Neuronal stem cell (in vitro differentiated cells): Measurements from ENCODE around the gene SFMBT2.
"Not testable (repeated sequence)": the region's sequence is repeated elsewhere in the genome, so short reads cannot be mapped to it uniquely, and the experiment has no call there.

Source experiments
- DNase-seq: peaks from one replicate; pipeline ENCODE4 v3.0.0-alpha.2; 2013; ENCODE audit warnings: low spot score
- H2AFZ ChIP-seq: one replicate; pipeline ENCODE4 v1.6.1; 2013; ENCODE audit warnings: mild to moderate bottlenecking, low read length, inconsistent platforms
- H2AK5ac ChIP-seq: 2 replicates; pipeline ENCODE4 v1.6.1; 2013; ENCODE audit warnings: low read depth, mild to moderate bottlenecking, inconsistent platforms, low read length, moderate library complexity, mixed read lengths
- H2BK120ac ChIP-seq: 2 replicates; pipeline ENCODE4 v1.6.1; 2013; ENCODE audit warnings: low read depth, mild to moderate bottlenecking, inconsistent platforms, low read length, moderate library complexity, mixed read lengths
- H2BK12ac ChIP-seq: one replicate; pipeline ENCODE4 v1.6.1; 2013; ENCODE audit warnings: low read length, inconsistent platforms
- H2BK15ac ChIP-seq: 2 replicates; pipeline ENCODE4 v1.6.1; 2013; ENCODE audit warnings: mild to moderate bottlenecking, low read length, inconsistent platforms, mixed read lengths
- H2BK5ac ChIP-seq: one replicate; pipeline ENCODE4 v1.6.1; 2013; ENCODE audit warnings: inconsistent platforms, mild to moderate bottlenecking, low read length, moderate library complexity
- H3K14ac ChIP-seq: one replicate; pipeline ENCODE4 v1.6.1; 2013; ENCODE audit warnings: low read length, inconsistent platforms
- H3K18ac ChIP-seq: 2 replicates; pipeline ENCODE4 v1.6.1; 2013; ENCODE audit warnings: low read length, inconsistent platforms
- H3K23ac ChIP-seq: 2 replicates; pipeline ENCODE4 v1.6.1; 2013; ENCODE audit warnings: low read depth, mild to moderate bottlenecking, mixed read lengths, low read length, inconsistent platforms; ENCODE audit not compliant: poor library complexity
- H3K27ac ChIP-seq: replicated peaks from 3 replicates; pipeline ENCODE4 v1.5.1; 2013; ENCODE audit warnings: low read length, inconsistent platforms
- H3K27me3 ChIP-seq, 3 experiments: 2 replicates each; pipeline ENCODE4 v1.6.1; 2013; ENCODE audit warnings: low read length in 3 of 3, mild to moderate bottlenecking in 2 of 3, inconsistent platforms in 1 of 3, low read depth in 1 of 3, mixed read lengths in 1 of 3, moderate library complexity in 1 of 3; ENCODE audit not compliant: control insufficient read depth in 3 of 3, insufficient read depth in 3 of 3
- H3K36me3 ChIP-seq, 2 donors: replicated peaks in 1 of 2; 2 replicates each; pipeline ENCODE4 v1.6.1; 2013; ENCODE audit warnings: low read length in 2 of 2; ENCODE audit not compliant: control insufficient read depth in 2 of 2, insufficient read depth in 2 of 2
- H3K4ac ChIP-seq: 2 replicates; pipeline ENCODE4 v1.6.1; 2013; ENCODE audit warnings: inconsistent platforms, mild to moderate bottlenecking, low read length, moderate library complexity
- H3K4me1 ChIP-seq, 2 donors: 1 replicate in 1 of 2; 2 replicates in 1 of 2; pipeline ENCODE4 v1.6.1; 2013; ENCODE audit warnings: low read length in 2 of 2, low read depth in 1 of 2; ENCODE audit not compliant: control insufficient read depth in 2 of 2, insufficient read depth in 1 of 2
- H3K4me2 ChIP-seq: one replicate; pipeline ENCODE4 v1.6.1; 2013; ENCODE audit warnings: mild to moderate bottlenecking, low read length, inconsistent platforms; ENCODE audit not compliant: insufficient read depth, poor library complexity, severe bottlenecking
- H3K4me3 ChIP-seq, 2 donors: 2 replicates each; pipeline ENCODE4 v1.5.1; 2013; ENCODE audit warnings: low read length in 2 of 2, mild to moderate bottlenecking in 2 of 2, inconsistent platforms in 1 of 2, moderate library complexity in 1 of 2
- H3K79me1 ChIP-seq: one replicate; pipeline ENCODE4 v1.6.1; 2013; ENCODE audit warnings: low read depth, mild to moderate bottlenecking, inconsistent platforms, low read length, moderate library complexity
- H3K9ac ChIP-seq: one replicate; pipeline ENCODE4 v1.6.1; 2013; ENCODE audit warnings: mild to moderate bottlenecking, low read depth, low read length, inconsistent platforms; ENCODE audit not compliant: poor library complexity
- H3K9me3 ChIP-seq, 2 donors: replicated peaks in 1 of 2; 2 replicates each; pipeline versions ENCODE3 to v1.6.1; 2013; ENCODE audit warnings: low read length in 2 of 2, mild to moderate bottlenecking in 2 of 2, inconsistent platforms in 1 of 2, low read depth in 1 of 2, mixed read lengths in 1 of 2, moderate library complexity in 1 of 2; ENCODE audit not compliant: control insufficient read depth in 2 of 2, insufficient read depth in 1 of 2
- H4K8ac ChIP-seq: one replicate; pipeline ENCODE4 v1.6.1; 2013; ENCODE audit warnings: low read depth, mild to moderate bottlenecking, inconsistent platforms, low read length, moderate library complexity
- H4K91ac ChIP-seq: one replicate; pipeline ENCODE4 v1.6.1; 2013; ENCODE audit warnings: low read length, low read depth, mild to moderate bottlenecking, inconsistent platforms; ENCODE audit not compliant: poor library complexity
- WGBS, 2 donors: extraction: QIAGEN DNeasy Blood & Tissue Kit; methylation state at CpG; one replicate each; pipeline ENCODE4 v1.1.7; 2013; ENCODE audit warnings: missing lambda C conversion rate in 2 of 2, mixed read lengths in 1 of 2; ENCODE audit not compliant: insufficient read length in 2 of 2, insufficient replicate concordance in 1 of 2; ENCODE audit errors: extremely low coverage in 2 of 2; 5-methylcytosine and 5-hydroxymethylcytosine counted together

The SFMBT2 gene

GRCh38 chr10:7212696-7213095, 198.1 kb downstream of the SFMBT2 start:
- not testable (repeated sequence) for H3K4ac ChIP-seq, H4K8ac ChIP-seq, H4K91ac ChIP-seq, DNase-seq, H3K27ac ChIP-seq, H2AFZ ChIP-seq, H3K18ac ChIP-seq, H3K23ac ChIP-seq, H2BK12ac ChIP-seq, H2AK5ac ChIP-seq, H3K79me1 ChIP-seq, H3K9me3 ChIP-seq, H3K9ac ChIP-seq, H3K4me3 ChIP-seq, H3K36me3 ChIP-seq, H3K4me1 ChIP-seq, H2BK5ac ChIP-seq, H3K14ac ChIP-seq, H3K27me3 ChIP-seq, H3K4me2 ChIP-seq, H2BK15ac ChIP-seq, H2BK120ac ChIP-seq
- WGBS, 2 donors = no CpG with 5 or more reads among the region's 3 CpGs

DNA sequence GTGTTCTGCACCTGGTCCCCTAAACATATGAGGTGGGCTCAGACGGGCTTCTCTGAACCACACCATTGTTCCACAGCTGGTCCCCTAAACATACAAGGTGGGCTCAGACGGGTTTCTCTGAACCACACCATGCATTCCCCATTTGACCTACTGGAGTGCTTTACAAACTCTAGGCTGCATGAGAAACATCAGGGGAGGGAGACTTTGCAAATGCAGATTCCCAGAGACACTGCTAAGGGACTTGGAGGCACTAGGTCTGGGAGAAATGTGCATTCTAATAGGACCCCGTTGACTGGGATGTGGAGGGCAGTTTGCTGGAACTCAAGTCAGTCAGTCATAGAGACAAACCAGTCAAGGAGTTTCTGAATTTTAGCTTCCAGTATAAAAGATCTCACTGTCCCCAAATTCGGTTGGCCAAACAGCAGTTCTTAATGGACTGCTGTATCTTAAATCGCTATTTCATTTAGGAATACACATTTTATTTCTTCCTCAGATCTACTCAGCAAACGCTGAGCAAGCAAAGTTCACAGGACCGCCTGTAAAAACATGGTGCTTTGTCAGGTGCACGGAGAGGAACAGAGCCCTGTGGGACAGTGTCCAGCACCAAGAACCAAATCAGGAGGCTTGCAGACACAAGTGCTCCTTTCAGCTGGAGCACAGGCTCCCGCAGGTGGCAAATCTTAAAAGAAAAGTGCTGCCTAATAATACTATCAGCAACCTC, 198.8 kb downstream of the SFMBT2 start:
- H3K9ac ChIP-seq = no peak overlapping the region
- no peak overlapping the region for H2BK12ac ChIP-seq
- no peaks in the 10 kb centered on the region for H3K27me3 ChIP-seq
- H3K23ac ChIP-seq = no peak overlapping the region
- no peak overlapping the region for H3K14ac ChIP-seq
- no peak overlapping the region for H3K18ac ChIP-seq
- peaks cover 0 to 4% of the 10 kb centered on the region in 2 donors for H3K36me3 ChIP-seq
- H2BK15ac ChIP-seq = no peak overlapping the region
- no peak overlapping the region for H2AFZ ChIP-seq
- H3K4me2 ChIP-seq = no peak overlapping the region
- H3K9me3 ChIP-seq = no peaks in the 10 kb centered on the region
- H3K27ac ChIP-seq = no peak overlapping the region
- no peak overlapping the region for H2AK5ac ChIP-seq
- no peak overlapping the region for H3K4ac ChIP-seq
- H3K79me1 ChIP-seq = no peaks in the 10 kb centered on the region
- H3K4me3 ChIP-seq = no peak overlapping the region
- H3K4me1 ChIP-seq = no peaks in the 10 kb centered on the region
- no peak overlapping the region for H4K8ac ChIP-seq
- no peak overlapping the region for H2BK120ac ChIP-seq
- H4K91ac ChIP-seq = no peak overlapping the region
- no CpG with 5 or more reads among the region's 9 CpGs for WGBS, 2 donors
- no peak for DNase-seq
- no peak overlapping the region for H2BK5ac ChIP-seq

DNA sequence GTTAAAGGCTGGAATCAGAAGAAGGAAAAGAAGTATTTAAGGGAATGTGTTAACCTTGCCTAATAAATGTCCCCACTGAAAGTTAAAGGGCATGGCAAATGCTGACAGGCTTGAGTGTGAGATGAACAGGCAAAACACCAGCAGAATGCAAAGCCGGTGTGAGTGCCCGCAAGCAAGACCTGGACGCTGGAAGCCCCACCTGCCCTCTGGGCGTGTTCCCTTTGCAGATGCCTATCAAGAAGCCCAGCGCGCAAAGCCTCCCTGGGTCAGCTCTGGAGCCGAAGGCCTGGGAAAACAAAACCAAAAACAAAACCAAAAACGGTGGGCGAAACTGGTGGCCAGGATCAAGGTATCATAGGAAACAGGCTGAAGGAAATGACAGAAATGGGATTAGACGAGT, 200.3 kb downstream of the SFMBT2 start:
- no peak overlapping the region for H3K4me3 ChIP-seq
- WGBS, 2 donors = no CpG with 5 or more reads among the region's 10 CpGs

GRCh38 chr10:7209458-7209857, 201.4 kb downstream of the SFMBT2 start:
- no peaks in the 10 kb centered on the region for H3K27me3 ChIP-seq
- H3K79me1 ChIP-seq = no peaks in the 10 kb centered on the region
- H3K36me3 ChIP-seq = peaks cover 0 to 5% of the 10 kb centered on the region in 2 donors
- H3K18ac ChIP-seq = no peak overlapping the region
- no peak overlapping the region for H3K27ac ChIP-seq
- H2BK12ac ChIP-seq = no peak overlapping the region
- no peak for DNase-seq
- no peak overlapping the region for H4K91ac ChIP-seq
- H3K9ac ChIP-seq = no peak overlapping the region
- no peak overlapping the region for H3K4me3 ChIP-seq
- H4K8ac ChIP-seq = no peak overlapping the region
- no peak overlapping the region for H2BK5ac ChIP-seq
- no peak overlapping the region for H2BK15ac ChIP-seq
- no peak overlapping the region for H2AFZ ChIP-seq
- H3K4me1 ChIP-seq = no peaks in the 10 kb centered on the region
- H3K14ac ChIP-seq = no peak overlapping the region
- H2BK120ac ChIP-seq = no peak overlapping the region
- H3K23ac ChIP-seq = no peak overlapping the region
- WGBS, 2 donors = no CpG with 5 or more reads among the region's 2 CpGs
- H3K9me3 ChIP-seq = no peaks in the 10 kb centered on the region
- H2AK5ac ChIP-seq = no peak overlapping the region
- no peak overlapping the region for H3K4ac ChIP-seq
- H3K4me2 ChIP-seq = no peak overlapping the region

More for the DNA sequence above, 200.3 kb downstream of the SFMBT2 start:
- Histone ChIP-seq H3K9ac (no peak overlapping the region), H4K91ac (no peak overlapping the region), H3K79me1 (no peaks in the 10 kb centered on the region), H3K27ac (no peak overlapping the region), H3K4me1 (no peaks in the 10 kb centered on the region), H3K23ac (no peak overlapping the region), H2BK15ac (no peak overlapping the region), H2BK5ac (no peak overlapping the region), H2AK5ac (no peak overlapping the region), H2BK120ac (no peak overlapping the region), H3K4me2 (no peak overlapping the region), H3K9me3 (no peaks in the 10 kb centered on the region), H3K27me3 (no peaks in the 10 kb centered on the region), H3K4ac (no peak overlapping the region), H3K18ac (no peak overlapping the region), H2AFZ (no peak overlapping the region), H2BK12ac (no peak overlapping the region), H4K8ac (no peak overlapping the region), H3K14ac (no peak overlapping the region), H3K36me3 (peaks cover 0 to 5% of the 10 kb centered on the region in 2 donors)
- DNase-seq = no peak
